ENCODE measurements around the gene TRIM14. TPM values are rescaled to one million over a fixed set of nuclear protein-coding genes. Genes with fewer than 3 reads are reported as not detected.
"Not testable (repeated sequence)": the region's sequence is repeated elsewhere in the genome, so short reads cannot be mapped to it uniquely, and the experiment has no call there.

Gene TRIM14
- total RNA-seq, 6 experiments from 2014 or later = 22.6 to 34.6 (median 27.3) TPM

GRCh38 chr9:98120476-98120875 lies 1.5 kb upstream of the TRIM14 start:
- 53% methylated on average over 3 of the region's 3 CpGs for WGBS (ENCODE audit: insufficient coverage, low coverage, low lambda C conversion rate, missing lambda C conversion rate)
- ATAC-seq = no peak

GRCh38 chr9:98117984-98118639 lies 910 bp downstream of the TRIM14 start:
- ATAC-seq (peak; percentile 78 to 87 (median 83)), DNase-seq (peak; percentile 75 to 86 (median 84))
- Histone ChIP-seq H3K27me3 (no peaks in the 10 kb centered on the region), H3K27ac (peak overlapping the region; percentile 87 to 92 (median 88)), H3K9me3 (no peaks in the 10 kb centered on the region), H3K4me3 (peak overlapping the region; percentile 84 to 88 (median 86)), H3K36me3 (no peaks in the 10 kb centered on the region), H3K4me1 (peaks cover 0 to 16% (median 0%) of the 10 kb centered on the region in 4 donors)
- 19% methylated on average over 4 of the region's 5 CpGs for WGBS (ENCODE audit: insufficient coverage, low coverage, low lambda C conversion rate, missing lambda C conversion rate)
- TF ChIP-seq POLR2A (IDR thresholded peaks at IDR 0.05) (no peak), CTCF (IDR thresholded peaks at IDR 0.05) (no peak)
- intact Hi-C loops (cut with DNase I) = no loop called here

More at GRCh38 chr9:98120476-98120875, 1.5 kb upstream of the TRIM14 start:
- intact Hi-C loops (cut with DNase I) = loop anchor here in 1 of 2 donors (10.0 kb wide), 1 partner anchor 74 kb away; the partner anchor contains the start of gene CORO2A
- Histone ChIP-seq H3K4me1 (peaks cover 0 to 16% (median 0%) of the 10 kb centered on the region in 4 donors), H3K36me3 (no peaks in the 10 kb centered on the region), H3K9me3 (no peaks in the 10 kb centered on the region), H3K27ac (no peak overlapping the region), H3K4me3 (no peak overlapping the region), H3K27me3 (no peaks in the 10 kb centered on the region)
- no peak for DNase-seq
- TF ChIP-seq POLR2A (IDR thresholded peaks at IDR 0.05) (no peak), CTCF (IDR thresholded peaks at IDR 0.05) (no peak)

- intact Hi-C loops (cut with DNase I); H3K4me3 ChIP-seq; H3K36me3 ChIP-seq; H3K27ac ChIP-seq; ATAC-seq; H3K9me3 ChIP-seq; DNase-seq; H3K27me3 ChIP-seq: not testable (repeated sequence)
- 90% methylated on average over 6 of the region's 6 CpGs for WGBS (ENCODE audit: insufficient coverage, low coverage, low lambda C conversion rate, missing lambda C conversion rate)
- peaks cover 0 to 16% (median 0%) of the 10 kb centered on the region in 4 donors for H3K4me1 ChIP-seq
Measured at GRCh38 chr9:98117097-98117496, 1.9 kb downstream of the TRIM14 start.

- H3K27ac ChIP-seq = peak overlapping the region in 2 of 3 donors; percentile 47 to 60
- no peaks in the 10 kb centered on the region for H3K9me3 ChIP-seq
- no peak overlapping the region for H3K4me3 ChIP-seq
- DNase-seq (no peak), ATAC-seq (no peak)
- H3K36me3 ChIP-seq = peaks cover 0 to 7% (median 3%) of the 10 kb centered on the region in 4 donors
- intact Hi-C loops (cut with DNase I) = no loop called here
- H3K4me1 ChIP-seq = peaks cover 0 to 21% (median 9%) of the 10 kb centered on the region in 4 donors
- H3K27me3 ChIP-seq = no peaks in the 10 kb centered on the region
- WGBS (ENCODE audit: insufficient coverage, low coverage, low lambda C conversion rate, missing lambda C conversion rate) = 61% methylated on average over 3 of the region's 3 CpGs
- TF ChIP-seq POLR2A (IDR thresholded peaks at IDR 0.05) (no peak), CTCF (IDR thresholded peaks at IDR 0.05) (no peak)
Measured at GRCh38 chr9:98109052-98109451, 10.0 kb downstream of the TRIM14 start.

- no peaks in the 10 kb centered on the region for H3K27me3 ChIP-seq
- WGBS (ENCODE audit: insufficient coverage, low coverage, low lambda C conversion rate, missing lambda C conversion rate) = 47% methylated on average over 5 of the region's 5 CpGs
- no peak overlapping the region for H3K4me3 ChIP-seq
- peak; percentile 59 to 71 (median 66) for ATAC-seq
- intact Hi-C loops (cut with DNase I) = no loop called here
- TF ChIP-seq POLR2A (IDR thresholded peaks at IDR 0.05) (no peak), CTCF (IDR thresholded peaks at IDR 0.05) (no peak)
- H3K36me3 ChIP-seq = peaks cover 0 to 7% (median 3%) of the 10 kb centered on the region in 4 donors
- peaks cover 0 to 21% (median 9%) of the 10 kb centered on the region in 4 donors for H3K4me1 ChIP-seq
- no peak for DNase-seq
- H3K9me3 ChIP-seq = no peaks in the 10 kb centered on the region
- H3K27ac ChIP-seq = peak overlapping the region; percentile 28 to 60 (median 47)
Measured at GRCh38 chr9:98108531-98109031, 10.4 kb downstream of the TRIM14 start.

Data from right lobe of liver (tissue), 6 donors.